Uterus (tissue), 2 donors: ENCODE measurements around the gene NLGN3.

Experiments
- POLR2A ChIP-seq, 2 donors: fragments of 450-650 bp; IDR thresholded peaks; one replicate each; pipeline ENCODE4 v1.6.1; 2016; ENCODE audit warnings: antibody characterized with exemption in 2 of 2, mild to moderate bottlenecking in 1 of 2, moderate library complexity in 1 of 2
- TF ChIP-seq, protein P1 (sequence below), 4 experiments: fragments of 200-600 bp in 2 of 4; fragments of 450-650 bp in 2 of 4; sonication (generic) in 2 of 4; IDR thresholded peaks; one replicate each; pipeline ENCODE4 v1.5.1; 2016 to 2019; ENCODE audit warnings: antibody characterized with exemption in 4 of 4, mild to moderate bottlenecking in 2 of 4, moderate library complexity in 1 of 4

DNA sequence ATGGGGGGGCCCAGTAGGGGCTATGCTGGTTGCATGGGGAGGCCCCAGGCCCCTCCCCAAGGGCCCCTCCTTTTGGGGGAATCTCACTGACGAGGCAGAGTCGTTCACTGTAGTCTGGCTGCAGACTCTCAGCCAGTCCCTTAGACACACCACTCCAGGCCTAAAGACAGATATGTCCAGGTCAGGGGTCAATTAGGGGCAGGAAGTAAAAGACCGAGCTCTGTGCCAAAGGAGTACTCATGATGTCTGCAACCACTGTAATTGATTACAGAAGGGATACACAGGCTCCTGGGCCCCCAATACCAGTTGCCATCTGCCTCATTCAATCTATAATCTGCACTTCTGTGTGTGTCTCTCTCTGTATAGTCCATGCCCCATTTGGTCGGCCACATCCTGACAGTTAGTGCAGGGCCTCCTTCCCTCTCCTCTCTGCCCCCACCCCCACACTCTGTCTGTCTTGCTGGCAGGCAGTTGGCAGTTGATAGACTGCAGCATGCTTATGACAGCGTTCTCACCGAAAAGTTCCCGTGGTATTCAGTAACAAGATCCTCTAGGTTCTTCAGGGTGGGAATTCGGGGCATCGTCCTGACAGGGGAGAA lies 36.8 kb upstream of the NLGN3 start:
- TF ChIP-seq, protein P1, sequence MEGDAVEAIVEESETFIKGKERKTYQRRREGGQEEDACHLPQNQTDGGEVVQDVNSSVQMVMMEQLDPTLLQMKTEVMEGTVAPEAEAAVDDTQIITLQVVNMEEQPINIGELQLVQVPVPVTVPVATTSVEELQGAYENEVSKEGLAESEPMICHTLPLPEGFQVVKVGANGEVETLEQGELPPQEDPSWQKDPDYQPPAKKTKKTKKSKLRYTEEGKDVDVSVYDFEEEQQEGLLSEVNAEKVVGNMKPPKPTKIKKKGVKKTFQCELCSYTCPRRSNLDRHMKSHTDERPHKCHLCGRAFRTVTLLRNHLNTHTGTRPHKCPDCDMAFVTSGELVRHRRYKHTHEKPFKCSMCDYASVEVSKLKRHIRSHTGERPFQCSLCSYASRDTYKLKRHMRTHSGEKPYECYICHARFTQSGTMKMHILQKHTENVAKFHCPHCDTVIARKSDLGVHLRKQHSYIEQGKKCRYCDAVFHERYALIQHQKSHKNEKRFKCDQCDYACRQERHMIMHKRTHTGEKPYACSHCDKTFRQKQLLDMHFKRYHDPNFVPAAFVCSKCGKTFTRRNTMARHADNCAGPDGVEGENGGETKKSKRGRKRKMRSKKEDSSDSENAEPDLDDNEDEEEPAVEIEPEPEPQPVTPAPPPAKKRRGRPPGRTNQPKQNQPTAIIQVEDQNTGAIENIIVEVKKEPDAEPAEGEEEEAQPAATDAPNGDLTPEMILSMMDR (IDR thresholded peaks at IDR 0.05), result no peak
- TF ChIP-seq POLR2A (IDR thresholded peaks at IDR 0.05), result no peak
